ENCODE measurements around the gene CACNB4. TPM values are rescaled to one million over a fixed set of nuclear protein-coding genes. Genes with fewer than 3 reads are reported as not detected.

Gene CACNB4
- total and polyA plus RNA-seq, 2 of the 4 experiments (the other 2 are of a cell fraction), result 0.12 to 0.36 TPM

DNA sequence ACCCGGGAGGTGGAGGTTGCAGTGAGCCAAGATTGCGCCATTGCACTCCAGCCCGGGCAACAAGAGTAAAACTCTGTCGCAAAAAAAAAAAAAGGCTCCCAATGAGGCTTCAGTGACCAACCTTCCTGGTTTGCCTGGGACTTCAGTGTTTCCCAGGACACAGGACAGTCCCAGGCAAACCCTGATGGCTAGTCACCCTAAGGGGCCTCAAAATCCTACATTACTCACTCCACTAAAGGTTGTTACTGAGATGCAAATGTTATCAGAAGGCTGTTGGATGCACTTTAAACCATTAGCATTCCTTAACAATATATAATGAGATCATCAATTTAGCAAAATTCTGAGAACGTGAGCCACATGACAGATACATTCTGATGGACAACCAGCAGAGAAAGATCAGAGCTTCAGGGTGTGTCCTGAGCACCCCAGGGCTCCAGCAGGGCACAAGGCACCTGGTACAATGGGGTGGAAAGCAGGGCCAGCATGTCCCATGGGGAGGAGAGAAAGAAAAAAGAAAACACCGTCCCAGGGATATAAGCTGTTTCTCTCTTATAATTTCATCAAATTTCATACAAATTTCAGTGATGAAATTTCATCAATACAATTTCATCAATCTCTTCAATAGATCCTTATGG is 152.5 kb downstream of the CACNB4 start:
- no peak overlapping the region for H3K56ac ChIP-seq (ENCODE audit: extremely low read depth, insufficient read depth, low read length)
- no peak overlapping the region for H4K8ac ChIP-seq (ENCODE audit: low read depth in 2 of 2, low read length in 2 of 2)
- no peak overlapping the region for H2BK120ac ChIP-seq (ENCODE audit: low read depth, low read length)
- dilution Hi-C loops (cut with HindIII; ENCODE audit: low sequenced_read_pairs, unreplicated experiment) (no loop called here), in situ Hi-C loops (cut with MboI; ENCODE audit: low sequenced_read_pairs) (no loop called here), intact Hi-C loops (cut with micrococcal nuclease) (no loop called here)
- POLR2A ChIA-PET (ENCODE audit: unreplicated experiment), result no interaction called here
- no peak overlapping the region for H3K4me2 ChIP-seq (ENCODE audit: low read depth, low read length)
- H4K20me1 ChIP-seq (ENCODE audit: insufficient read depth, low read length), result no peaks in the 10 kb centered on the region
- WGBS, 2 experiments (ENCODE audit: extremely low coverage in 2 of 2, insufficient read length in 1 of 2), result no CpG with 5 or more reads among the region's 6 CpGs
- no peak overlapping the region for H4K91ac ChIP-seq (ENCODE audit: insufficient read depth, low read depth, low read length)
- DNase-seq, result no peak
- no peak overlapping the region for H2AK9ac ChIP-seq (replicated peaks; ENCODE audit: low read depth, low read length, poor library complexity)
- TF ChIP-seq RCOR1 (IDR thresholded peaks at IDR 0.05; ENCODE audit: insufficient replicate concordance, low read length) (no peak), FOS (IDR thresholded peaks at IDR 0.05; ENCODE audit: low read depth, low read length) (no peak), SMC3 (IDR thresholded peaks at IDR 0.05; ENCODE audit: low read depth, low read length) (no peak), POLR2A (IDR thresholded peaks at IDR 0.05; ENCODE audit: low read depth, low read length) (no peak), NFE2L2 (IDR thresholded peaks at IDR 0.05; ENCODE audit: low read depth, low read length) (no peak), MAZ (IDR thresholded peaks at IDR 0.05; ENCODE audit: borderline replicate concordance, low read depth, low read length) (no peak), RAD21 (IDR thresholded peaks at IDR 0.05; ENCODE audit: low read length) (no peak), CEBPB (IDR thresholded peaks at IDR 0.05; ENCODE audit: low read depth, low read length) (no peak), MAFK (IDR thresholded peaks at IDR 0.05; ENCODE audit: low read depth, low read length) (no peak), CHD1 (IDR thresholded peaks at IDR 0.05; ENCODE audit: low read depth, low read length) (no peak)
- TF ChIP-seq, protein P1, sequence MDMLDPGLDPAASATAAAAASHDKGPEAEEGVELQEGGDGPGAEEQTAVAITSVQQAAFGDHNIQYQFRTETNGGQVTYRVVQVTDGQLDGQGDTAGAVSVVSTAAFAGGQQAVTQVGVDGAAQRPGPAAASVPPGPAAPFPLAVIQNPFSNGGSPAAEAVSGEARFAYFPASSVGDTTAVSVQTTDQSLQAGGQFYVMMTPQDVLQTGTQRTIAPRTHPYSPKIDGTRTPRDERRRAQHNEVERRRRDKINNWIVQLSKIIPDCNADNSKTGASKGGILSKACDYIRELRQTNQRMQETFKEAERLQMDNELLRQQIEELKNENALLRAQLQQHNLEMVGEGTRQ (IDR thresholded peaks at IDR 0.05; ENCODE audit: low read depth, low read length), result no peak
- TF ChIP-seq, protein P2, sequence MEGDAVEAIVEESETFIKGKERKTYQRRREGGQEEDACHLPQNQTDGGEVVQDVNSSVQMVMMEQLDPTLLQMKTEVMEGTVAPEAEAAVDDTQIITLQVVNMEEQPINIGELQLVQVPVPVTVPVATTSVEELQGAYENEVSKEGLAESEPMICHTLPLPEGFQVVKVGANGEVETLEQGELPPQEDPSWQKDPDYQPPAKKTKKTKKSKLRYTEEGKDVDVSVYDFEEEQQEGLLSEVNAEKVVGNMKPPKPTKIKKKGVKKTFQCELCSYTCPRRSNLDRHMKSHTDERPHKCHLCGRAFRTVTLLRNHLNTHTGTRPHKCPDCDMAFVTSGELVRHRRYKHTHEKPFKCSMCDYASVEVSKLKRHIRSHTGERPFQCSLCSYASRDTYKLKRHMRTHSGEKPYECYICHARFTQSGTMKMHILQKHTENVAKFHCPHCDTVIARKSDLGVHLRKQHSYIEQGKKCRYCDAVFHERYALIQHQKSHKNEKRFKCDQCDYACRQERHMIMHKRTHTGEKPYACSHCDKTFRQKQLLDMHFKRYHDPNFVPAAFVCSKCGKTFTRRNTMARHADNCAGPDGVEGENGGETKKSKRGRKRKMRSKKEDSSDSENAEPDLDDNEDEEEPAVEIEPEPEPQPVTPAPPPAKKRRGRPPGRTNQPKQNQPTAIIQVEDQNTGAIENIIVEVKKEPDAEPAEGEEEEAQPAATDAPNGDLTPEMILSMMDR (conservative IDR thresholded peaks at IDR 0.05; ENCODE audit: low read depth, low read length), result no peak
- H3K4me3 ChIP-seq (ENCODE audit: insufficient read depth, low read depth, low read length), result no peak overlapping the region
- BruUV-seq (replicated peaks), result no TSS peak
- no peak overlapping the region for H3K27ac ChIP-seq (ENCODE audit: insufficient read depth, low read length)
- H3K9me3 ChIP-seq (ENCODE audit: control insufficient read depth, insufficient read depth, low read length), result no peaks in the 10 kb centered on the region
- no peaks in the 10 kb centered on the region for H3K79me1 ChIP-seq (ENCODE audit: low read depth in 1 of 2, low read length in 2 of 2)
- no peaks in the 10 kb centered on the region for H3K9me1 ChIP-seq (ENCODE audit: insufficient read depth, low read length)
- H3K27me3 ChIP-seq (ENCODE audit: control insufficient read depth, insufficient read depth, low read length), result no peaks in the 10 kb centered on the region
- no peak overlapping the region for H2BK15ac ChIP-seq (ENCODE audit: low read depth, low read length)
- no peaks in the 10 kb centered on the region for H3K36me3 ChIP-seq (ENCODE audit: control insufficient read depth, insufficient read depth, low read length)
- H3K4me1 ChIP-seq (ENCODE audit: control insufficient read depth, insufficient read depth, low read length), result no peaks in the 10 kb centered on the region
- H3K18ac ChIP-seq (ENCODE audit: low read depth, low read length), result no peak overlapping the region
- no peak overlapping the region for H2BK5ac ChIP-seq (ENCODE audit: low read depth, low read length, poor library complexity, severe bottlenecking)
- no peak overlapping the region for H2AFZ ChIP-seq (replicated peaks; ENCODE audit: low read length, poor library complexity)
- no peak overlapping the region for H3K14ac ChIP-seq (replicated peaks; ENCODE audit: low read depth, low read length)
- H3K4ac ChIP-seq (ENCODE audit: low read depth, low read length), result no peak overlapping the region
- H2BK20ac ChIP-seq (ENCODE audit: low read depth, low read length), result no peak overlapping the region
- H3K23ac ChIP-seq (ENCODE audit: low read depth, low read length), result no peak overlapping the region
- ATAC-seq (ENCODE audit: low read depth), result no peak
- CTCF ChIA-PET, result no interaction called here
- H4K5ac ChIP-seq (ENCODE audit: low read depth, low read length), result no peak overlapping the region
- no peak overlapping the region for H3K9ac ChIP-seq (ENCODE audit: low read depth, low read length)
- H2AK5ac ChIP-seq (ENCODE audit: low read depth, low read length), result no peak overlapping the region
